SK-N-SH (cell line): ENCODE results near the gene IL10RB.

Source experiments
- CTCF ChIP-seq: fragments of 200-600 bp; sonication (generic); IDR thresholded peaks from 2 replicates; pipeline ENCODE4 v1.6.1; 2017; ENCODE audit warnings: antibody characterized with exemption, mild to moderate bottlenecking, moderate library complexity
- MAX ChIP-seq: IDR thresholded peaks from 2 replicates; pipeline ENCODE4 v1.4.0; 2012; ENCODE audit warnings: low read depth
- POLR2AphosphoS5 ChIP-seq: IDR thresholded peaks from 2 replicates; pipeline ENCODE4 v1.6.1; 2012; ENCODE audit warnings: low read depth, low read length
- RAD21 ChIP-seq: IDR thresholded peaks from 2 replicates; pipeline ENCODE4 v1.6.1; 2012; ENCODE audit warnings: mild to moderate bottlenecking, low read length
- RCOR1 ChIP-seq: fragments of 150-350 bp; IDR thresholded peaks from 2 replicates; pipeline ENCODE4 v1.6.1; 2017; ENCODE audit warnings: antibody characterized with exemption, low read length
- REST ChIP-seq: IDR thresholded peaks from 2 replicates; pipeline ENCODE4 v1.6.1; 2012; ENCODE audit warnings: mild to moderate bottlenecking, low read depth, low read length, moderate library complexity
- RFX5 ChIP-seq: IDR thresholded peaks from 2 replicates; pipeline ENCODE4 v1.6.1; 2012; ENCODE audit warnings: mild to moderate bottlenecking, improper control_type of control experiment, low read length
- TAF1 ChIP-seq: IDR thresholded peaks from 2 replicates; pipeline ENCODE4 v1.6.1; 2012; ENCODE audit warnings: low read depth, mild to moderate bottlenecking, low read length, moderate library complexity, borderline replicate concordance
- YY1 ChIP-seq: IDR thresholded peaks from 2 replicates; pipeline ENCODE4 v1.4.0; 2012; ENCODE audit warnings: low read depth, mild to moderate bottlenecking

GRCh38 chr21:33268393-33268736 is 2.2 kb downstream of the IL10RB start:
- TF ChIP-seq TAF1 (no peak), CTCF (no peak), REST (no peak), POLR2AphosphoS5 (no peak), RCOR1 (no peak), RAD21 (no peak), MAX (no peak), RFX5 (no peak), YY1 (no peak)
